Panc1 (cell line): ENCODE results near the gene ZFYVE27. TPM values are rescaled to one million over a fixed set of nuclear protein-coding genes. Genes with fewer than 3 reads are reported as not detected.

Experiments
- ATAC-seq: fragments of 200-7000 bp; cut with Tn5 transposase; 2 replicates; pipeline ENCODE4 v1.9.1; 2020; ENCODE audit warnings: mild to moderate bottlenecking, moderate library complexity
- BruUV-seq: library from RNA; stranded (reverse); fragments of 400-500 nt; replicated peaks from 2 replicates; lab custom pipeline; 2021; lab: Mats Ljungman, UMichigan
- CTCF ChIA-PET: fragments of 300-600 bp; sonication (Branson Sonifier 250); formaldehyde crosslinking; loops from one replicate; lab custom pipeline; 2022; ENCODE audit warnings: antibody characterized with exemption; lab: Charles Lee
- POLR2A ChIA-PET: fragments of 300-600 bp; sonication (Branson Sonifier 250); formaldehyde crosslinking; loops from one replicate; lab custom pipeline; 2022; ENCODE audit warnings: antibody characterized with exemption; lab: Charles Lee
- DNase-seq: peaks from one replicate; pipeline ENCODE4 v3.0.0-alpha.2; 2010; ENCODE audit warnings: low read depth, low spot score
- H3K27ac ChIP-seq: 2 replicates; pipeline ENCODE4 v1.5.1; 2011; ENCODE audit warnings: mild to moderate bottlenecking, low read length, inconsistent platforms
- H3K27me3 ChIP-seq: fragments of 200-500 bp; sonication (Bioruptor generic); 2 replicates; pipeline ENCODE4 v1.6.0; 2014; ENCODE audit warnings: low read length, inconsistent platforms; ENCODE audit not compliant: control insufficient read depth, insufficient read depth
- H3K36me3 ChIP-seq: fragments of 200-500 bp; sonication (Bioruptor generic); 2 replicates; pipeline ENCODE4 v1.5.1; 2014; ENCODE audit warnings: inconsistent platforms, mild to moderate bottlenecking, low read length, moderate library complexity; ENCODE audit not compliant: control insufficient read depth, insufficient read depth
- H3K4me1 ChIP-seq: 2 replicates; pipeline ENCODE4 v1.5.1; 2011; ENCODE audit warnings: inconsistent platforms, mild to moderate bottlenecking, low read length, moderate library complexity; ENCODE audit not compliant: control insufficient read depth, insufficient read depth
- H3K4me3 ChIP-seq, 2 experiments: 2 replicates each; pipeline ENCODE4 v1.5.1; 2011 to 2012; ENCODE audit warnings: low read depth in 2 of 2, low read length in 2 of 2, mild to moderate bottlenecking in 2 of 2, inconsistent platforms in 1 of 2, moderate library complexity in 1 of 2
- H3K9me3 ChIP-seq: fragments of 200-500 bp; sonication (Bioruptor generic); 2 replicates; pipeline ENCODE4 v1.5.1; 2014; ENCODE audit warnings: low read depth, mild to moderate bottlenecking, inconsistent platforms, low read length, moderate library complexity; ENCODE audit not compliant: control insufficient read depth, insufficient read depth
- POLR2AphosphoS5 ChIP-seq: IDR thresholded peaks from 2 replicates; pipeline ENCODE4 v1.6.1; 2012; ENCODE audit warnings: mild to moderate bottlenecking, low read depth, low read length, moderate library complexity
- SIN3A ChIP-seq: IDR thresholded peaks from 2 replicates; pipeline ENCODE4 v1.6.1; 2012; ENCODE audit warnings: low read depth, mild to moderate bottlenecking, low read length, moderate library complexity, borderline replicate concordance; ENCODE audit not compliant: insufficient read depth
- TCF7L2 ChIP-seq: IDR thresholded peaks from 2 replicates; pipeline ENCODE4 v1.6.1; 2011; ENCODE audit warnings: mild to moderate bottlenecking, low read depth, low read length, inconsistent platforms
- in situ Hi-C: cut with HindIII; loops from 2 replicates; pipeline ENCODE4 v1.10.0; 2016; ENCODE audit warnings: low sequenced_read_pairs, low pct_unique_long_range_greater_than_20kb
- intact Hi-C: fragments of 100-400 bp; cut with micrococcal nuclease; formaldehyde crosslinking; loops from one replicate; pipeline ENCODE4 v1.10.0; 2022; ENCODE audit not compliant: unreplicated experiment
- total RNA-seq: library from RNA; stranded (reverse); gene quantifications from one replicate; pipeline ENCODE4 v1.2.1, GENCODE V29; 2021; ENCODE audit not compliant: unreplicated experiment
- TF ChIP-seq, protein P1 (sequence below), 2 experiments: IDR thresholded peaks; 2 replicates each; pipeline ENCODE4 v1.6.1; 2011 to 2012; ENCODE audit warnings: low read depth in 2 of 2, control low read depth in 1 of 2, low read length in 1 of 2, mild to moderate bottlenecking in 1 of 2, moderate library complexity in 1 of 2; ENCODE audit not compliant: insufficient read depth in 1 of 2
- TF ChIP-seq, protein P2 (sequence below): fragments of 450-650 bp; IDR thresholded peaks from 2 replicates; pipeline ENCODE4 v1.5.1; 2017; ENCODE audit warnings: mild to moderate bottlenecking

ZFYVE27 gene
- total RNA-seq, 1 experiment from 2014 or later = 37.9 TPM

DNA sequence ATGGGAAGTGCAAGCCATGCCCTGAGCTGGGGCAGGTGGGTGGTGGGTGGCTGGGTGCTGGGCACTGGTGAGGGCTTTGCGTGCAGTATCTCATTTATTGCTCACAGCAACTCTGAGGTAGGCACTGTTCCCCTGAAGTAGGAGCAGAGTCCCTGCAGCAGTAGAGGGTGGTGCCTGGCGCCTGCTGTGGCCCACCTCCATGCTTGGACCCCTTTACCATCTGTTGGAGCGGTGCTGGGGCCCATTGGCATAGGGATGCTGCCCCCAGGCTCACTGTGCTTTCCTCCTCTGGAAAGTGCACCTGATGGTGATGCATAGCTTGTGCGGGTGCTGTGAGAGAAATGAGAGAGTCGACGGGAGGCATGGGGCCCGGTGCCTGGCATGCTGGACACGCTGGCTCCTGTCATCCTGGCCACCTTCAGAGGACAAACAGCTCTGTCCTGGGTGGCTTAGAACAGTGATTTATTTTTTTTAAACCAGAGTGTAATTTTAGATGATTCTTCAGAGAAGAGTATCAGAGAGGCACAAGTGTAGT, 24.5 kb downstream of the ZFYVE27 start:
- ChIA-PET CTCF (interaction anchor here (0.9 kb wide), 1 partner anchor 11 kb away, joined by 3 read pairs; no protein-coding TSS in a partner anchor), POLR2A (no interaction called here)
- Histone ChIP-seq H3K9me3 (no peaks in the 10 kb centered on the region), H3K4me1 (no peaks in the 10 kb centered on the region), H3K4me3 (no peak overlapping the region), H3K27me3 (no peaks in the 10 kb centered on the region), H3K27ac (no peak overlapping the region), H3K36me3 (no peaks in the 10 kb centered on the region)
- in situ Hi-C loops (no loop called here), intact Hi-C loops (no loop called here)
- ATAC-seq = no peak
- DNase-seq = no peak
- TF ChIP-seq, protein P1, sequence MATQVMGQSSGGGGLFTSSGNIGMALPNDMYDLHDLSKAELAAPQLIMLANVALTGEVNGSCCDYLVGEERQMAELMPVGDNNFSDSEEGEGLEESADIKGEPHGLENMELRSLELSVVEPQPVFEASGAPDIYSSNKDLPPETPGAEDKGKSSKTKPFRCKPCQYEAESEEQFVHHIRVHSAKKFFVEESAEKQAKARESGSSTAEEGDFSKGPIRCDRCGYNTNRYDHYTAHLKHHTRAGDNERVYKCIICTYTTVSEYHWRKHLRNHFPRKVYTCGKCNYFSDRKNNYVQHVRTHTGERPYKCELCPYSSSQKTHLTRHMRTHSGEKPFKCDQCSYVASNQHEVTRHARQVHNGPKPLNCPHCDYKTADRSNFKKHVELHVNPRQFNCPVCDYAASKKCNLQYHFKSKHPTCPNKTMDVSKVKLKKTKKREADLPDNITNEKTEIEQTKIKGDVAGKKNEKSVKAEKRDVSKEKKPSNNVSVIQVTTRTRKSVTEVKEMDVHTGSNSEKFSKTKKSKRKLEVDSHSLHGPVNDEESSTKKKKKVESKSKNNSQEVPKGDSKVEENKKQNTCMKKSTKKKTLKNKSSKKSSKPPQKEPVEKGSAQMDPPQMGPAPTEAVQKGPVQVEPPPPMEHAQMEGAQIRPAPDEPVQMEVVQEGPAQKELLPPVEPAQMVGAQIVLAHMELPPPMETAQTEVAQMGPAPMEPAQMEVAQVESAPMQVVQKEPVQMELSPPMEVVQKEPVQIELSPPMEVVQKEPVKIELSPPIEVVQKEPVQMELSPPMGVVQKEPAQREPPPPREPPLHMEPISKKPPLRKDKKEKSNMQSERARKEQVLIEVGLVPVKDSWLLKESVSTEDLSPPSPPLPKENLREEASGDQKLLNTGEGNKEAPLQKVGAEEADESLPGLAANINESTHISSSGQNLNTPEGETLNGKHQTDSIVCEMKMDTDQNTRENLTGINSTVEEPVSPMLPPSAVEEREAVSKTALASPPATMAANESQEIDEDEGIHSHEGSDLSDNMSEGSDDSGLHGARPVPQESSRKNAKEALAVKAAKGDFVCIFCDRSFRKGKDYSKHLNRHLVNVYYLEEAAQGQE (IDR thresholded peaks at IDR 0.05; ENCODE audit: insufficient read depth in 1 of 2, low read depth in 2 of 2, low read length in 1 of 2) = no peak
- no peak for TF ChIP-seq POLR2AphosphoS5
- TF ChIP-seq TCF7L2 = no peak
- TF ChIP-seq, protein P2, sequence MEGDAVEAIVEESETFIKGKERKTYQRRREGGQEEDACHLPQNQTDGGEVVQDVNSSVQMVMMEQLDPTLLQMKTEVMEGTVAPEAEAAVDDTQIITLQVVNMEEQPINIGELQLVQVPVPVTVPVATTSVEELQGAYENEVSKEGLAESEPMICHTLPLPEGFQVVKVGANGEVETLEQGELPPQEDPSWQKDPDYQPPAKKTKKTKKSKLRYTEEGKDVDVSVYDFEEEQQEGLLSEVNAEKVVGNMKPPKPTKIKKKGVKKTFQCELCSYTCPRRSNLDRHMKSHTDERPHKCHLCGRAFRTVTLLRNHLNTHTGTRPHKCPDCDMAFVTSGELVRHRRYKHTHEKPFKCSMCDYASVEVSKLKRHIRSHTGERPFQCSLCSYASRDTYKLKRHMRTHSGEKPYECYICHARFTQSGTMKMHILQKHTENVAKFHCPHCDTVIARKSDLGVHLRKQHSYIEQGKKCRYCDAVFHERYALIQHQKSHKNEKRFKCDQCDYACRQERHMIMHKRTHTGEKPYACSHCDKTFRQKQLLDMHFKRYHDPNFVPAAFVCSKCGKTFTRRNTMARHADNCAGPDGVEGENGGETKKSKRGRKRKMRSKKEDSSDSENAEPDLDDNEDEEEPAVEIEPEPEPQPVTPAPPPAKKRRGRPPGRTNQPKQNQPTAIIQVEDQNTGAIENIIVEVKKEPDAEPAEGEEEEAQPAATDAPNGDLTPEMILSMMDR = no peak
- no peak for TF ChIP-seq SIN3A
- BruUV-seq = no TSS peak

DNA sequence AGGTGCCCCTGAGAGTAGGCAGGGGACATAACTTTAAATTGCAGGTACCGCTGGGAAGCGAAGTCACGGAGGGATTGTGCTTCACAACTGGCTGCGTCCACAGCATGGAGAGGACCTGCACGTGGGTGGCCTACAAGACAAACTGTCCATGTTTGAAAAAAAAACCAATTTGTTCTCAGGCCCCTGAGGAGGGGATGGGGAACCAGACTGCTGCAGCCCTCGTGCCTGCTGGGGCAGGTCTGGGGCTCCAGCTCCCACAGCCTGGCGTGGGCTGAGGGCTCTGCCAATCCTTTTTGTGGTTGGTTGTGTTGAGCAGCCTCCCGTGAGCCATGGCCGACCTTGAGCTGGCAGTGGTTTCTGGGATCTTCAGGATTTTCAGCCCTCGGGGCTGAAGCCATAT, 25.1 kb downstream of the ZFYVE27 start:
- CTCF ChIA-PET = interaction anchor here (0.9 kb wide), 1 partner anchor 12 kb away, joined by 3 read pairs; no protein-coding TSS in a partner anchor

More for the DNA sequence above, 25.1 kb downstream of the ZFYVE27 start:
- H3K4me3 ChIP-seq = no peak overlapping the region
- H3K27ac ChIP-seq = no peak overlapping the region
- no peaks in the 10 kb centered on the region for H3K4me1 ChIP-seq
- in situ Hi-C loops = no loop called here
- no peaks in the 10 kb centered on the region for H3K27me3 ChIP-seq
- H3K36me3 ChIP-seq = no peaks in the 10 kb centered on the region
- no peak for ATAC-seq
- no TSS peak for BruUV-seq
- no peak for DNase-seq
- H3K9me3 ChIP-seq = no peaks in the 10 kb centered on the region
- POLR2A ChIA-PET = no interaction called here
- TF ChIP-seq SIN3A (no peak), TCF7L2 (no peak), POLR2AphosphoS5 (no peak)
- TF ChIP-seq, protein P2 = no peak
- TF ChIP-seq, protein P1 (IDR thresholded peaks at IDR 0.05; ENCODE audit: insufficient read depth in 1 of 2, low read depth in 2 of 2, low read length in 1 of 2) = no peak
- intact Hi-C loops = no loop called here
